Panc1 (cell line): ENCODE measurements around the gene IGFLR1. TPM values are rescaled to one million over a fixed set of nuclear protein-coding genes. Genes with fewer than 3 reads are reported as not detected.

ENCODE experiments used
- ATAC-seq: fragments of 200-7000 bp; cut with Tn5 transposase; 2 replicates; pipeline ENCODE4 v1.9.1; 2020; ENCODE audit warnings: mild to moderate bottlenecking, moderate library complexity
- BruUV-seq: library from RNA; stranded (reverse); fragments of 400-500 nt; replicated peaks from 2 replicates; lab custom pipeline; 2021; lab: Mats Ljungman, UMichigan
- CTCF ChIA-PET: fragments of 300-600 bp; sonication (Branson Sonifier 250); formaldehyde crosslinking; loops from one replicate; lab custom pipeline; 2022; ENCODE audit warnings: antibody characterized with exemption; lab: Charles Lee
- POLR2A ChIA-PET: fragments of 300-600 bp; sonication (Branson Sonifier 250); formaldehyde crosslinking; loops from one replicate; lab custom pipeline; 2022; ENCODE audit warnings: antibody characterized with exemption; lab: Charles Lee
- DNase-seq: peaks from one replicate; pipeline ENCODE4 v3.0.0-alpha.2; 2010; ENCODE audit warnings: low read depth, low spot score
- H3K27ac ChIP-seq: 2 replicates; pipeline ENCODE4 v1.5.1; 2011; ENCODE audit warnings: mild to moderate bottlenecking, low read length, inconsistent platforms
- H3K27me3 ChIP-seq: fragments of 200-500 bp; sonication (Bioruptor generic); 2 replicates; pipeline ENCODE4 v1.6.0; 2014; ENCODE audit warnings: low read length, inconsistent platforms; ENCODE audit not compliant: control insufficient read depth, insufficient read depth
- H3K36me3 ChIP-seq: fragments of 200-500 bp; sonication (Bioruptor generic); 2 replicates; pipeline ENCODE4 v1.5.1; 2014; ENCODE audit warnings: inconsistent platforms, mild to moderate bottlenecking, low read length, moderate library complexity; ENCODE audit not compliant: control insufficient read depth, insufficient read depth
- H3K4me1 ChIP-seq: 2 replicates; pipeline ENCODE4 v1.5.1; 2011; ENCODE audit warnings: inconsistent platforms, mild to moderate bottlenecking, low read length, moderate library complexity; ENCODE audit not compliant: control insufficient read depth, insufficient read depth
- H3K4me3 ChIP-seq, 2 experiments: 2 replicates each; pipeline ENCODE4 v1.5.1; 2011 to 2012; ENCODE audit warnings: low read depth in 2 of 2, low read length in 2 of 2, mild to moderate bottlenecking in 2 of 2, inconsistent platforms in 1 of 2, moderate library complexity in 1 of 2
- H3K9me3 ChIP-seq: fragments of 200-500 bp; sonication (Bioruptor generic); 2 replicates; pipeline ENCODE4 v1.5.1; 2014; ENCODE audit warnings: low read depth, mild to moderate bottlenecking, inconsistent platforms, low read length, moderate library complexity; ENCODE audit not compliant: control insufficient read depth, insufficient read depth
- POLR2AphosphoS5 ChIP-seq: IDR thresholded peaks from 2 replicates; pipeline ENCODE4 v1.6.1; 2012; ENCODE audit warnings: mild to moderate bottlenecking, low read depth, low read length, moderate library complexity
- SIN3A ChIP-seq: IDR thresholded peaks from 2 replicates; pipeline ENCODE4 v1.6.1; 2012; ENCODE audit warnings: low read depth, mild to moderate bottlenecking, low read length, moderate library complexity, borderline replicate concordance; ENCODE audit not compliant: insufficient read depth
- TCF7L2 ChIP-seq: IDR thresholded peaks from 2 replicates; pipeline ENCODE4 v1.6.1; 2011; ENCODE audit warnings: mild to moderate bottlenecking, low read depth, low read length, inconsistent platforms
- in situ Hi-C: cut with HindIII; loops from 2 replicates; pipeline ENCODE4 v1.10.0; 2016; ENCODE audit warnings: low sequenced_read_pairs, low pct_unique_long_range_greater_than_20kb
- intact Hi-C: fragments of 100-400 bp; cut with micrococcal nuclease; formaldehyde crosslinking; loops from one replicate; pipeline ENCODE4 v1.10.0; 2022; ENCODE audit not compliant: unreplicated experiment
- total RNA-seq: library from RNA; stranded (reverse); gene quantifications from one replicate; pipeline ENCODE4 v1.2.1, GENCODE V29; 2021; ENCODE audit not compliant: unreplicated experiment
- TF ChIP-seq, protein P1 (sequence below): fragments of 450-650 bp; IDR thresholded peaks from 2 replicates; pipeline ENCODE4 v1.5.1; 2017; ENCODE audit warnings: mild to moderate bottlenecking
- TF ChIP-seq, protein P2 (sequence below), 2 experiments: IDR thresholded peaks; 2 replicates each; pipeline ENCODE4 v1.6.1; 2011 to 2012; ENCODE audit warnings: low read depth in 2 of 2, control low read depth in 1 of 2, low read length in 1 of 2, mild to moderate bottlenecking in 1 of 2, moderate library complexity in 1 of 2; ENCODE audit not compliant: insufficient read depth in 1 of 2

IGFLR1 gene
- total RNA-seq, 1 experiment from 2014 or later = 12.5 TPM

DNA sequence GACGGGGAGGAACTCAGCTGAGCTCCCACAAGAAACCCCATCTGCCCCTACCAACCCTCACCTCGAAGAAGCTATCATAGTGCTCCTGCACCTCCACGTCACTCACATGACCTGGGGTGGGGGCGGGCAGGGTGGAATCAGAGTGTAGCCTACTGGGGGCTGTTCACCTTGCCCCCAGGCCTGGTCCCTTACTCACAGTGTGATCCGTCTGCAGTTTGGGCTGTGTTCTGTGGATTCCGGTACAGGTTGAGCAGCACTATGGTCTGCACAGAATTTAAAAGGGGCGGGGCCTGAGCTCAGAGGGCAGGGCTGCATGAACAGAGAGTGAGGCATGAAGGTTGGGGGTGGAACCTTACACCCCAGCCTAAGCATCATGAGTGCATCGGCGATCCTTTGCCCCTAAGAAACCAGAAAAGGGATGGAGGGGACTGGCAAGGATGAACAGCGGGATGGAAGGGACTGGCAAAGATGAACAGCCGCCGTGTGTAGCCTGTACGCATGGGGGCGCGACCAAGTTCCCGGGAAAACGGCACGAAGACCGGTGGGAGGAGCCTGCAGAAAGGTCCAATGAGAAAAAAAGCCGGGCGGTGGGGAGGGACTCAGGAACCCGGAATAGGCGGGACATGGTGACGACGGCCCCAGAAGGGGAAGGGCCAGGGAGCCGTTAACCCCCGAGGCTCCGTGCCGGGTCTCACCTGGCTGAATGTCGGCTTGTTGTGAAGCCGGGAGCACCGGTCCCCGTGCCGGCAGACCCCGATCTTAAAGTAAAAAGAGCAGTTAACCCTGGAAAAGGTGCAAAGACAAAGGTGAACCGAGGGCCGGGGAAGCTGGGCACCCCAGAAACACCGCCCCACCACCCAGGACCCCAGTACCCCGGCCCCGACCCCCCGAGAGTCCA, 2.4 kb upstream of the IGFLR1 start:
- BruUV-seq = TSS peak; percentile 90
- Histone ChIP-seq H3K9me3 (no peaks in the 10 kb centered on the region), H3K27me3 (no peaks in the 10 kb centered on the region), H3K4me3 (peak overlapping the region; percentile 92 to 97), H3K4me1 (peaks cover 30% of the 10 kb centered on the region), H3K27ac (peak overlapping the region; percentile 98), H3K36me3 (no peaks in the 10 kb centered on the region)
- ChIA-PET POLR2A (interaction anchor here (0.5 to 1.2 kb wide), 11 partner anchors 9 to 480 kb away, joined by 3 to 21 read pairs (median 5); no protein-coding TSS in a partner anchor), CTCF (interaction anchor here (0.6 to 0.7 kb wide), 3 partner anchors 29 to 89 kb away, joined by 3 to 7 read pairs (median 4); no protein-coding TSS in a partner anchor)
- TF ChIP-seq POLR2AphosphoS5 (peak; percentile 96), TCF7L2 (peak; percentile 19; the same call in 1 of the 2 replicates), SIN3A (peak; percentile 59; the same call in 1 of the 2 replicates)
- TF ChIP-seq, protein P1, sequence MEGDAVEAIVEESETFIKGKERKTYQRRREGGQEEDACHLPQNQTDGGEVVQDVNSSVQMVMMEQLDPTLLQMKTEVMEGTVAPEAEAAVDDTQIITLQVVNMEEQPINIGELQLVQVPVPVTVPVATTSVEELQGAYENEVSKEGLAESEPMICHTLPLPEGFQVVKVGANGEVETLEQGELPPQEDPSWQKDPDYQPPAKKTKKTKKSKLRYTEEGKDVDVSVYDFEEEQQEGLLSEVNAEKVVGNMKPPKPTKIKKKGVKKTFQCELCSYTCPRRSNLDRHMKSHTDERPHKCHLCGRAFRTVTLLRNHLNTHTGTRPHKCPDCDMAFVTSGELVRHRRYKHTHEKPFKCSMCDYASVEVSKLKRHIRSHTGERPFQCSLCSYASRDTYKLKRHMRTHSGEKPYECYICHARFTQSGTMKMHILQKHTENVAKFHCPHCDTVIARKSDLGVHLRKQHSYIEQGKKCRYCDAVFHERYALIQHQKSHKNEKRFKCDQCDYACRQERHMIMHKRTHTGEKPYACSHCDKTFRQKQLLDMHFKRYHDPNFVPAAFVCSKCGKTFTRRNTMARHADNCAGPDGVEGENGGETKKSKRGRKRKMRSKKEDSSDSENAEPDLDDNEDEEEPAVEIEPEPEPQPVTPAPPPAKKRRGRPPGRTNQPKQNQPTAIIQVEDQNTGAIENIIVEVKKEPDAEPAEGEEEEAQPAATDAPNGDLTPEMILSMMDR = no peak
- TF ChIP-seq, protein P2, sequence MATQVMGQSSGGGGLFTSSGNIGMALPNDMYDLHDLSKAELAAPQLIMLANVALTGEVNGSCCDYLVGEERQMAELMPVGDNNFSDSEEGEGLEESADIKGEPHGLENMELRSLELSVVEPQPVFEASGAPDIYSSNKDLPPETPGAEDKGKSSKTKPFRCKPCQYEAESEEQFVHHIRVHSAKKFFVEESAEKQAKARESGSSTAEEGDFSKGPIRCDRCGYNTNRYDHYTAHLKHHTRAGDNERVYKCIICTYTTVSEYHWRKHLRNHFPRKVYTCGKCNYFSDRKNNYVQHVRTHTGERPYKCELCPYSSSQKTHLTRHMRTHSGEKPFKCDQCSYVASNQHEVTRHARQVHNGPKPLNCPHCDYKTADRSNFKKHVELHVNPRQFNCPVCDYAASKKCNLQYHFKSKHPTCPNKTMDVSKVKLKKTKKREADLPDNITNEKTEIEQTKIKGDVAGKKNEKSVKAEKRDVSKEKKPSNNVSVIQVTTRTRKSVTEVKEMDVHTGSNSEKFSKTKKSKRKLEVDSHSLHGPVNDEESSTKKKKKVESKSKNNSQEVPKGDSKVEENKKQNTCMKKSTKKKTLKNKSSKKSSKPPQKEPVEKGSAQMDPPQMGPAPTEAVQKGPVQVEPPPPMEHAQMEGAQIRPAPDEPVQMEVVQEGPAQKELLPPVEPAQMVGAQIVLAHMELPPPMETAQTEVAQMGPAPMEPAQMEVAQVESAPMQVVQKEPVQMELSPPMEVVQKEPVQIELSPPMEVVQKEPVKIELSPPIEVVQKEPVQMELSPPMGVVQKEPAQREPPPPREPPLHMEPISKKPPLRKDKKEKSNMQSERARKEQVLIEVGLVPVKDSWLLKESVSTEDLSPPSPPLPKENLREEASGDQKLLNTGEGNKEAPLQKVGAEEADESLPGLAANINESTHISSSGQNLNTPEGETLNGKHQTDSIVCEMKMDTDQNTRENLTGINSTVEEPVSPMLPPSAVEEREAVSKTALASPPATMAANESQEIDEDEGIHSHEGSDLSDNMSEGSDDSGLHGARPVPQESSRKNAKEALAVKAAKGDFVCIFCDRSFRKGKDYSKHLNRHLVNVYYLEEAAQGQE (IDR thresholded peaks at IDR 0.05; ENCODE audit: insufficient read depth in 1 of 2, low read depth in 2 of 2, low read length in 1 of 2) = no peak
- intact Hi-C loops (no loop called here), in situ Hi-C loops (no loop called here)
- ATAC-seq (peak; percentile 80), DNase-seq (peak; percentile 89)

DNA sequence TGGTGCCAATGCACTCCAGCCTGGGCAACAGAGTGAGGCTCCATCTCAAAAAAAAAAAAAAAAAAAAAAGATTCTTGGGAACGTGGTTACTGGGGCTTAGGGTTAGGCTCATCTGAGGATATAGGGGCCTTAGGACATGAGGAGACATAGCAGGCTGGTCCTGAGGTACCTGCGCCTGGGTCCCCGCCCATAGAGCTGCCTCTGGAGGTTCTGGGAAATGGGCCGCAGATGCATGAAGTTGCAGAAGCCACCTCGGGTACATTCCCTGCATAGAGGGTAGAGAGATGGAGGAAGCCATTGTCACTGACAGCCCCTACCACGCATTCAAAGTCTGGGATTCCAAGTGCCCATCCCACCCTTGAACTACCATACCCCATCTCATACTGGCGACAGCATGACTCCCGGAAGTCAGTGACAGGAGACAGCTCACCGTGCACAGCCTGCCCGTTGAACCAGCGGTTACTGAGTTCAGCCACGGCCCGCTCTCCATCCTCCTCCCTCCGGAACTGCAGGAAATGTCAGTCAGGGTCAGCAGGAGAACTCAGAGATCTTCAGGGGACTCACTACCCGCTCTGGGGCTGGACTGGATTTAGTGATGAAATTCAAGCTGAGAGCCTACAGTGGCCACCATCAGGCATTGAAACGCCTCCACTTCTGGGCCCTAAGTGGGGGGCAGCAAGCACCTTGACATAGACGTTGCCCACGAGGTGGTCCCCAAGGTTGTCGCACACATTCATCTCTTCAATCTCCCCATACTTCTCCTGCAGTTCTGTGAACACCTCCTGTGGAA, 1.6 kb upstream of the IGFLR1 start:
- H3K4me3 ChIP-seq = peak overlapping the region; percentile 92 to 97
- no peaks in the 10 kb centered on the region for H3K36me3 ChIP-seq
- peaks cover 33% of the 10 kb centered on the region for H3K4me1 ChIP-seq
- ATAC-seq (no peak), DNase-seq (no peak)
- intact Hi-C loops (no loop called here), in situ Hi-C loops (no loop called here)
- no peak for TF ChIP-seq POLR2AphosphoS5
- TF ChIP-seq TCF7L2 = no peak
- TF ChIP-seq, protein P1 = no peak
- TF ChIP-seq, protein P2 (IDR thresholded peaks at IDR 0.05; ENCODE audit: insufficient read depth in 1 of 2, low read depth in 2 of 2, low read length in 1 of 2) = no peak
- ChIA-PET POLR2A (interaction anchor here (0.5 to 0.7 kb wide), 4 partner anchors 32 to 469 kb away, joined by 3 to 9 read pairs (median 5); no protein-coding TSS in a partner anchor), CTCF (interaction anchor here (0.7 kb wide), 1 partner anchor 23 kb away, joined by 8 read pairs; no protein-coding TSS in a partner anchor)
- H3K27ac ChIP-seq = peak overlapping the region; percentile 98
- no TSS peak for BruUV-seq
- H3K27me3 ChIP-seq = no peaks in the 10 kb centered on the region
- no peaks in the 10 kb centered on the region for H3K9me3 ChIP-seq
